NAMALWA (cell line): ENCODE measurements around the gene PLD1.
A peak's percentile ranks its signal among the peaks of the same experiment; 100 is the strongest.

Source experiments
- DNase-seq: peaks from one replicate; pipeline ENCODE4 v3.0.0-alpha.2; 2015; ENCODE audit warnings: low spot score

Gene PLD1

GRCh38 chr3:171745577-171746319 is 64.5 kb downstream of the PLD1 start:
- DNase-seq, result no peak

- no peak for DNase-seq
These were observed 66.0 kb downstream of the PLD1 start for GRCh38 chr3:171744158-171744741.

- no peak for DNase-seq
These were observed 66.7 kb downstream of the PLD1 start for GRCh38 chr3:171743327-171744157.

- no peak for DNase-seq
These were observed 68.9 kb downstream of the PLD1 start for GRCh38 chr3:171741377-171741776.

GRCh38 chr3:171736556-171736955 is 73.7 kb downstream of the PLD1 start:
- no peak for DNase-seq

DNA sequence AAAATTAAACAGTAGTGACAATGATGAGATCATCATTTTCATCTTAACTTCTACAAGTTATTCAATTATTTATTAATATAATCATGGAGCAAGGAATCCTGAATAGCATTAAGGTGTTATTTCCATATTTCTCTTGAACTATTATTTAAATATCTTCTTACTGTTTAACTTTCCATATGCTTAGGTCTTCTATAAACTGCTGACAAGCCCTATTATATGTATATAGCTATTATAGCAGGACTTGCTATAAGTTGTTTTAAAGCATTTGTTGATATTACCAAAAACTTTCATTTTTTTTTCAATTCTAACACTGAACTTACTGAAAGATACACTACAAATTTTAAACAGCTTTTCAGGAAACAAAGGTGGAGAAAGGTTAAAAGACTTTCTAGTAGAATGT is 76.7 kb downstream of the PLD1 start:
- DNase-seq, result no peak

- no peak for DNase-seq
These were observed 77.5 kb downstream of the PLD1 start for GRCh38 chr3:171732756-171733155.

DNA sequence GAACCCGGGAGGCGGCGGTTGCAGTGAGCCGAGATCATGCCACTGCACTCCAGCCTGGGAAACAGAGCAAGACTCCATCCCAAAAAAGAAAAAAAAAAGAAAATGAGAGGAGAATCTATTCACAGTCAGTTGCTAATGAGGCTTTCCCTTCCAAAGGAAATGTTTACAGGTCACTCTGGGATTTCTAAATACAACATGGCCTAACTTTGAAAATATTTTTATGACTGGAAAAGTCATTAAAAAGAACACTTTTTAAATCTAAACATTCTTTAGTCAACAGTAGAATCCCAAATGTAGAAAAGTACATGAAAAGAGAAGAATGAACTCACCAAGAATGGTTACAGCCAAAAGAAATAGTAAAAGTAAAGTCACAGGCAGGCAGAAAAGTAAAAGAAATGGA is 78.6 kb downstream of the PLD1 start:
- no peak for DNase-seq

DNA sequence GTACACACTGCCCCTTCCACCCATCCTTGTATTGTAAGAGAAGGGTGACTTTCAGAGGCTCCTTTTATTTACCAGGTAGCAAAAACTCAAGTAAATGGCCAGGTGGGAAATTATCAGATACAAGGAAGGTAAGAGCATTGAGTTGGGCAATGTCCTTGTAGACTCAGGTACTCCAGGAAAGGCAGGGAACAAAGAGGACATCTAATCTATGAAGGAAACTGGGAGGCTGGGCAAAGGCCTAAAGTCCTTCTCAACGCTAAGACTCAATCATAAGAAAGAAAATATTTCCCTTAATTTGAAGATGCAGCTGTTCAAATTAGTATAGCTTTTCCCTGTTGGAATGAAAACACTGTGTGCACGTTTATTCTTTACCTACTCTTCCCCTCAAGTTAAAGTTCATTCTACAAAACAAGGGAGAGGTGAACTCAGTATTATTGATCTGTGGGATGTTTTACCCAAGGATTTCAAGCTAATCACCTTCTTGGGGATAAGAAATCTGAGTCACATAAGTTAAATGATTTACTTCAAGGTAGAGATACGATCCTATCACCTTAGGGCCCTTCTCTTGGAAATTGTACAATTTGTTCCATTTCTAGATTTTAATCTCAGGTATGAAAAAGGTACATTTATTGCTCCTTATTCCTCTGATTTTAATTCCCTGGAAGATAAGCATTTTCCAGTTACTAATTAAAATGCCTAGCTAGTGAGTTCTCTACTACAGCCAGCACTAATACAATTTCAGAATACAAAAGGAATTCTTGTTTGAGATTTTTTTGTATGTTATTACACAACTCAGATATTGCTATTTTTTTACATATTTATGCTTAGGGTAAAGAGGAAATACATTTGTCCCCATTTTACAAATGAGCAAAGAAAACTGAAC is 80.6 kb downstream of the PLD1 start:
- no peak for DNase-seq

GRCh38 chr3:171727288-171727687 is 83.0 kb downstream of the PLD1 start:
- no peak for DNase-seq

GRCh38 chr3:171718493-171719185 is 91.6 kb downstream of the PLD1 start:
- no peak for DNase-seq

GRCh38 chr3:171715155-171715554 is 95.1 kb downstream of the PLD1 start:
- DNase-seq, result no peak

GRCh38 chr3:171712171-171712938 is 97.9 kb downstream of the PLD1 start:
- no peak for DNase-seq

DNA sequence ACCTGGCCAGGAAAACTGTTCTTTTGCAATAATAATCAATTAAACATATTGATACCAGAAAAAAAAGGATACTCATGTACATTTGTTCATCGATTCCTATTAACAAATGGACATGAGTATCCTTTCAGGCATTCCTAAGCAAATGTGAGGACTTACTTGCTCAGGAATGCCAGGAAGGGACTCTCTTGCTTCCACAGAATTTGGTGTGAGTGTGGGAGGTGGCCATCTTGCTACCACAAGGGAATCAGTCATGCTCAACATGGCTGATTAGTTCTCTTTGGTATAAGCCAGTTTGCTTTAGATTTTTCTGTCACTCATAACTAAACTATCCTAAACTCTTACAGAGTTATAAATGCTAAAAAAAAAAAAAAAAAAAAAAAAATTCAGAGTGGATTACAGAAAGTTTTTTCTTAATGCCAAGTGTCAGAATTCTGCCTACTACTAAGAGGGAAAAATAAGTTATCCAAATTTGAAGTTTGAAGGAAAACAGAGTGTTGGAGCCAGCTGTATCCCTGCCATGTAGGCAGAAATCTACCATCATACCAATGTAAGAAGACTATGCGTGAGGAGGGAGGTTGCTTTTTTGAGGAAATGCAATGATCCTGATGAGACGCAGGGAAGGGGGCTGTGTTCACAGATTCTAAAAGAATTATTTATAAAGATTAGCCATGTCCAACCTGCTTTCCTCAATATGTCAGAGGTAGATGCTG is 98.7 kb downstream of the PLD1 start:
- DNase-seq, result no peak

DNA sequence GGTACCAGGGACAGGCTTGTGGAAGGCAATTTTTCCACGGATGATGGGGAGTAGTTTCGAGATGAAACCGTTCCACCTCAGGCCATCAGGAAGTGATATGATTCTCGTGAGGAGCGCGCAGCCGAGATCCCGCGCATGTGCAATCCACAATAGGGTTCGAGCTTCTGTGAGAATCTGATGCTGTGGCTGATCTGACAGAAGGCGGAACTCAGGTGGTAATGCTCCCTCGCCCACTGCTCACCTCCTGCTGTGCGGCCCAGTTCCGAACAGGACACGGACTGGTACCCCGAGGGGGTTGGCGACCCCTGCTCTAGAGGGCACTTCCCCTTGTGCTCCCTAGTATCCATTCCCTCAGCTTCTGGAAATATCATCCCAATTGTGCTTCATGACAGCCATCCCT is 99.9 kb downstream of the PLD1 start:
- no peak for DNase-seq

DNA sequence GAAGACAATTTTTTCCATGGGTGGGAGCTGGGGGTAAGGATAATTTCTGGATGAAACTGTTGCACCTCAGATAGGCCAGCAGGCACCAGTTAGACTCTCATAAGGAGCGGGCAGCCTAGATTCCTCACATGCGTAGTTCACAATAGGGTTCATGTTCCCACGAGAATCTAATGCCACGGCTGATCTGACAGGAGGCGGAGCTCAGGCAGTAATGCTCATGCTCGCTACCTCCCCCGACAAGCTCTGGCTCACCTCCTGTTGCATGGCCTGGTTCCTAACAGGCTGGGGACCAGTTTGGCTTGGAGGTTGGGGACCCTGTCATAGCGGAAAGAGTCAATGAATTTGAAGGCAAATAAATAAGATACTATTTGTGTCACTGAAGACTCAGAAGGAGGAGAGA is 105.5 kb downstream of the PLD1 start:
- DNase-seq, result no peak

GRCh38 chr3:171704002-171704401 is 106.3 kb downstream of the PLD1 start:
- peak; percentile 72 for DNase-seq

DNA sequence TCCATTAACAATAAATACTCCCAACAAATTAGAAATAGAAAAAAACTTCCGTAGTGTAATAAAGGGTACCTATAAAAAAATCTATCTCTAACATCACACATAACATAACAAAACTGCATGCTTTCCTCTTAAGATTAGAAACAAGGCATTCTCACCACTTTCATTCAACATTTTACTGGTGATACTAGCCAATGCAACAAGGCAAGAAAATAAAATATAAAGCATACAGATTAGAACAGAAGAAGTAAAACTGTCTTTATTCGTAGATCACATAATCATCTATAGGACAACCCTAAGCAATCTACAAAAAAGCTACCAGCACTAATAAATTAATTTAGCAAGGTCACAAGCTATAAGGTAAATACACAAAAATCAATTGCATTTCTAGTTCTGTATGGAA is 107.1 kb downstream of the PLD1 start:
- DNase-seq, result no peak

GRCh38 chr3:171700653-171701052 is 109.6 kb downstream of the PLD1 start:
- peak; percentile 41 for DNase-seq

DNA sequence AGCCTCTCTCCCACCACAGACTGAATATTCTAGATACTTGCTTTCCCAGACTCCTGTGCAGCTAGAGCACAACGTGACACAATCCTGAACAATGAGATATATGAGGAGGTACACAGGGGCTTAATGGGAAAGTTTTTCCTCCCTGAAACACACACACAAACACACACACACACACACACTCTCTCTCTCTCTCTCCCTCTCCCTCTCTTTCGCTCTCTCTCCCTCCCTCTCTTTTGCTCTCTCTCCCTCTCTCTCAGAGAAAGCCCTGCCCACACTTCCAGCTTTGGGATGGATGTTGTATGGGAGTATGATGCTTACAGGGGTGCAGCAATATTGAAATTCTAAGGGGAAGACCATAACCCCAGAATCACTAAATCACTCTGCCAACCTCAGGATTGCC is 110.1 kb downstream of the PLD1 start:
- DNase-seq, result no peak
